Nephron (organoid): ENCODE measurements around the gene DCST2.

Source experiments
- H3K27ac Mint-ChIP-seq, 3 experiments: 2 replicates each; pipeline ENCODE4 v1.8.0; 2020; ENCODE audit warnings: mixed read lengths in 3 of 3, mild to moderate bottlenecking in 2 of 3, moderate library complexity in 1 of 3
- H3K27me3 Mint-ChIP-seq: 2 replicates; pipeline ENCODE4 v1.8.0; 2021; ENCODE audit warnings: low read depth, mild to moderate bottlenecking, moderate library complexity, mixed read lengths
- H3K36me3 Mint-ChIP-seq: 2 replicates; pipeline ENCODE4 v1.8.0; 2020; ENCODE audit warnings: low read depth, mixed read lengths
- H3K4me1 Mint-ChIP-seq: 2 replicates; pipeline ENCODE4 v1.8.0; 2020; ENCODE audit warnings: mixed read lengths
- H3K4me3 Mint-ChIP-seq, 3 experiments: 2 replicates each; pipeline ENCODE4 v1.8.0; 2020; ENCODE audit warnings: mild to moderate bottlenecking in 3 of 3, mixed read lengths in 3 of 3, moderate library complexity in 2 of 3
- H3K9me3 Mint-ChIP-seq: 2 replicates; pipeline ENCODE4 v1.8.0; 2020; ENCODE audit warnings: mixed read lengths
- TF ChIP-seq, protein P1 (sequence below), 3 experiments: fragments of 200-600 bp; sonication (generic); IDR thresholded peaks; one replicate each; pipeline ENCODE4 v1.5.0; 2021; ENCODE audit warnings: antibody characterized with exemption in 3 of 3; ENCODE audit not compliant: unreplicated experiment in 3 of 3

DCST2 gene

DNA sequence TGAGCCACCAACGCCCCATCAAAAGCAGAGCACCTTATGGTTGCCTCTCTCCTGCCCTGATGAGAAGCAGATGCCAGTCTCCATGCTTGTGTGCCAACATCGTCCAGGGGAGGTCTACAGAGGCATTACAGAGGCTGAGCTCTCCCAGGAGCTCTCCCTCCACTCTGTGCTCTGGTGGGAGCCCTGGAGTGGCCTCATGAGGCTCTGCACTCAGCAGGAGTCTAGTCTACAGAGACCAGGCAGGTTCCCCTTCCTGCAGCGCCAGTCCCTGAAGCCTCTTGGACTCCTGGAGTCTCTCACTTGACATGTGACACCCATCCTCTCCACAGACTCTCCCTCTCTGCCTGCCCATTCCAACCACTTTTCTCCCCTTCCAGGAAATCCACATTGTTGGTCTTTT is 3.5 kb upstream of the DCST2 start:
- Mint-ChIP-seq H3K27me3 (peaks cover 7% of the 10 kb centered on the region), H3K4me1 (no peaks in the 10 kb centered on the region), H3K36me3 (no peaks in the 10 kb centered on the region), H3K9me3 (no peaks in the 10 kb centered on the region), H3K4me3 (no peak overlapping the region), H3K27ac (no peak overlapping the region)
- TF ChIP-seq, protein P1, sequence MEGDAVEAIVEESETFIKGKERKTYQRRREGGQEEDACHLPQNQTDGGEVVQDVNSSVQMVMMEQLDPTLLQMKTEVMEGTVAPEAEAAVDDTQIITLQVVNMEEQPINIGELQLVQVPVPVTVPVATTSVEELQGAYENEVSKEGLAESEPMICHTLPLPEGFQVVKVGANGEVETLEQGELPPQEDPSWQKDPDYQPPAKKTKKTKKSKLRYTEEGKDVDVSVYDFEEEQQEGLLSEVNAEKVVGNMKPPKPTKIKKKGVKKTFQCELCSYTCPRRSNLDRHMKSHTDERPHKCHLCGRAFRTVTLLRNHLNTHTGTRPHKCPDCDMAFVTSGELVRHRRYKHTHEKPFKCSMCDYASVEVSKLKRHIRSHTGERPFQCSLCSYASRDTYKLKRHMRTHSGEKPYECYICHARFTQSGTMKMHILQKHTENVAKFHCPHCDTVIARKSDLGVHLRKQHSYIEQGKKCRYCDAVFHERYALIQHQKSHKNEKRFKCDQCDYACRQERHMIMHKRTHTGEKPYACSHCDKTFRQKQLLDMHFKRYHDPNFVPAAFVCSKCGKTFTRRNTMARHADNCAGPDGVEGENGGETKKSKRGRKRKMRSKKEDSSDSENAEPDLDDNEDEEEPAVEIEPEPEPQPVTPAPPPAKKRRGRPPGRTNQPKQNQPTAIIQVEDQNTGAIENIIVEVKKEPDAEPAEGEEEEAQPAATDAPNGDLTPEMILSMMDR (IDR thresholded peaks at IDR 0.05; ENCODE audit: unreplicated experiment in 3 of 3): no peak

DNA sequence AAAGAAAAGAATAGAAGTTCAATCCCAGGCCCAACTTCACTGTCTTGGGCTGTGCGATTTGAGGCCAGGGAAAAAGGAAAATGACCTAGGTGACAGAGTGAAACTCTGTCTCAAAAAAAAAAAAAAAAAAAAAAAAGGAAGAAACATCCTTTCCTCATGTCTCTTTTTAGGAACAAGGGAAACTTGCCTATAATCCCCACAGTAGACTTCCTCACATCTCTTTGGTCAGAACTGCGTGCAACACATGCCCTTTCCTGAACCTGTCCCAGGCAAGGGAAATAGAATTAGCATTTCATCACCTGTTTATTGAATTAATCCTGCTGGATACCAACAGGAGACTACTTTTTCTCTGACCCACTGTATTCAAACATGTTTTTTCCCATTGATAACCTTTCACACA is 2.4 kb upstream of the DCST2 start:
- Mint-ChIP-seq H3K27ac (no peak overlapping the region), H3K4me1 (no peaks in the 10 kb centered on the region), H3K9me3 (no peaks in the 10 kb centered on the region), H3K27me3 (peaks cover 7% of the 10 kb centered on the region), H3K36me3 (no peaks in the 10 kb centered on the region), H3K4me3 (no peak overlapping the region)
- TF ChIP-seq, protein P1 (IDR thresholded peaks at IDR 0.05; ENCODE audit: unreplicated experiment in 3 of 3): no peak

DNA sequence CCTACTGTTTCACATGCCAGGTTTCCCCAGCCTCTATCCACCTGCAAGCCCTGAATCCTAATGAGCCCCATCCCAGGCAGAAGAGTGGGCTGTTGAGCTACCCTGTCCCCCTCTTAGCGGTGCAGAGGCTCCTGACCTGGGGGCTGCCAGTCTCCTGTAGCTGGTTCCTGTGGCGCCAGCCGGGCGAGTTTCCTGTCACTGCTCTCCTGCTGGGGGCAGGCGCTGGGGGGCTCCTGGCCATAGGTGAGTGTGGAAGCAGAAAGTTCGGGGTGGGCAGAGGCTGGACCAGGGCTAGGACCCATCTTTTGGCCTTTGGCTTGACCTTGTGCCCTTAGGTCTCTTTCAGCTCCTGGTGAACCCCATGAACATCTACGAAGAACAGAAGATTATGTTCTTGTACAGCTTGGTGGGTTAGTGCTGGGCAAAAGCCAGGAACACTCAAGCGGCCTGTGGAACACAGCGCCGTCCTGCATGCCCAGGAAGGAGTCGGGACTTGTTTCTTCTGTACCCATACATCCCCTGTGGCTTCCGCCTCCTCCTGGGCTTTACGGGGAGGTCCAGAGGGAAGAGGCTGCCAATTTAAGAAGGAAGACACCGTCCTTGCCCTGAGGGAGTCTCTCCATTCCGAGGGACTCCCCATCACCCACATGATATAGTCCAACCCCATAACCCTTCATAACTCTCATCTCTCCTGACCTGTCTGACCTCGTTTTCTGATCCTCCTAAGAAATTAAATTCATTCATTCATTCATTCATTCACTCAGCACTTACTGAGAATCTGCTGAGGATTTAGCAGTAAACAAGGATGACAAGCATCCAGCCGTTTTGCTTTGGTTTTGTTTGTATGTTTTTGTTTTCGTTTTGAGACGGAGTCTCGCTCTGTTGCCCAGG is 982 bp upstream of the DCST2 start:
- H3K9me3 Mint-ChIP-seq: no peaks in the 10 kb centered on the region

DNA sequence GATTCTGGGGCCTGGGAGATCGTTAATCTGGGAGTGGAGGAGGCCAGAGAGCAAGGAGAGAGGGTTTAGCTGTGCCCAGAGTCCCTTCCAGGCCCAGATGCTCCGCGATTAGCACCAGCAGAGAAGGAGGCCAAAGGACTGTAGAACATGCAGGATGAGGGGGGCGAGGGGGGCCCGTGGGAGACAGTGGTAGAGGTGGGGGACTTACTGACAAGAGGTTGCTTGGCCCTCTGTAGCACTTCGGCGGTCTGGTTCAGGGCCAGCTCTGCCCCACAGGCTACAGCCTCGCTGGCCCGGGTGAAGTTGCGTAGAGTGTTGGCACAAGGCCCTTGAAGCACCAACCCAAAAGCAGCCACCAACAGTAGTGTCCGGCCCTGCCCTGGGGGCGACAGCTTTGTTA is 695 bp downstream of the DCST2 start:
- TF ChIP-seq, protein P1 (IDR thresholded peaks at IDR 0.05; ENCODE audit: unreplicated experiment in 3 of 3): no peak
- Mint-ChIP-seq H3K27me3 (peaks cover 2% of the 10 kb centered on the region), H3K9me3 (no peaks in the 10 kb centered on the region), H3K4me3 (no peak overlapping the region), H3K27ac (no peak overlapping the region), H3K36me3 (no peaks in the 10 kb centered on the region), H3K4me1 (no peaks in the 10 kb centered on the region)

More for the DNA sequence above, 982 bp upstream of the DCST2 start:
- Mint-ChIP-seq H3K4me1 (no peaks in the 10 kb centered on the region), H3K27me3 (peaks cover 7% of the 10 kb centered on the region), H3K4me3 (no peak overlapping the region), H3K27ac (no peak overlapping the region), H3K36me3 (no peaks in the 10 kb centered on the region)
- TF ChIP-seq, protein P1 (IDR thresholded peaks at IDR 0.05; ENCODE audit: unreplicated experiment in 3 of 3): no peak

DNA sequence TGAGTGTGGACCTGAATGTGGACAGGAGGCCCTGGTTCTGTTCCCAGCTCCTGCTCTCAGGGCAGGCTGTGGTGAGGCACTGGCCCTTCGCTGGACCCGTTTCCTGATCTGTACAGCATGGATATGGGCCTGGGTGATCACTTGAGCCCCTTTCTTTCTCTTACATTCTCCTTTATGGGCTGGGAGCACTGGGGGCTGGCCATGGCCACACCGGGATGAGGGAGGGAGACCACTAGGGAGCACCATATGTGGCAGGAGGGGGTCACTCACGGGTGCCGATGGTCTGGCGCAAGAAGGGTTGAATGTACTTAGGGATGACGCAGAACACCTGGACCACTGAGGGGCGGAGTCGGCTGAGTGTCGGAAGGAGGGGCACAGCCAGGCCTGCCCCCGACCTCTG is 2.7 kb downstream of the DCST2 start:
- no peaks in the 10 kb centered on the region for H3K36me3 Mint-ChIP-seq
- H3K4me1 Mint-ChIP-seq: no peaks in the 10 kb centered on the region
- no peak overlapping the region for H3K4me3 Mint-ChIP-seq
- H3K27ac Mint-ChIP-seq: no peak overlapping the region
- no peaks in the 10 kb centered on the region for H3K27me3 Mint-ChIP-seq
- H3K9me3 Mint-ChIP-seq: no peaks in the 10 kb centered on the region
- TF ChIP-seq, protein P1 (IDR thresholded peaks at IDR 0.05; ENCODE audit: unreplicated experiment in 3 of 3): no peak
